Prostate gland (tissue), 2 donors: ENCODE results near the gene LARGE1.
"Not testable (repeated sequence)": the region's sequence is repeated elsewhere in the genome, so short reads cannot be mapped to it uniquely, and the experiment has no call there.

Experiments
- POLR2AphosphoS5 ChIP-seq: sonication (generic); formaldehyde crosslinking; IDR thresholded peaks from one replicate; pipeline ENCODE4 v1.6.1; 2017; ENCODE audit warnings: antibody characterized with exemption
- TF ChIP-seq, protein P1 (sequence below), 4 experiments: fragments of 200-600 bp in 2 of 4; fragments of 450-650 bp in 2 of 4; sonication (generic) in 2 of 4; IDR thresholded peaks; 1 replicate in 3 of 4; 2 replicates in 1 of 4; pipeline ENCODE4 v1.5.1; 2016 to 2019; ENCODE audit warnings: antibody characterized with exemption in 4 of 4, mild to moderate bottlenecking in 2 of 4, moderate library complexity in 2 of 4

DNA sequence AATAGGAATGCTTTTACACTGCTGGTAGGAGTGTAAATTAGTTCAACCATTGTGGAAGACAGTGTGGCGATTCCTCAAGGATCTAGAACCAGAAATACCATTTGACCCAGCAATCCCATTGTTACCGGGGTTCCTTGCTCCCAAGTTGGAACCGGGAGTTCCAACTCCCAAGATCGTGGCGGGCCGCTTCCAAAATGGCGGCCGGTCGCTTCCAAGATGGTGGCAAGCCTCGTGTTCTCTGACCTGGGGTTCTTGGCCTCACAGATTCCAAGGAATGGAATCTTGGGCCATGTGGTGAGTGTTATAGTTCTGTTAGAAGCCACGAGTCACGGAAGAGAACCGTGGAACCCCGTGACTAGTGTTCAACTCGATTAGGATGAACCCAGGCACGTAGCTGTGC lies 62.5 kb downstream of the LARGE1 start:
- TF ChIP-seq POLR2AphosphoS5, result not testable (repeated sequence)
- TF ChIP-seq, protein P1, sequence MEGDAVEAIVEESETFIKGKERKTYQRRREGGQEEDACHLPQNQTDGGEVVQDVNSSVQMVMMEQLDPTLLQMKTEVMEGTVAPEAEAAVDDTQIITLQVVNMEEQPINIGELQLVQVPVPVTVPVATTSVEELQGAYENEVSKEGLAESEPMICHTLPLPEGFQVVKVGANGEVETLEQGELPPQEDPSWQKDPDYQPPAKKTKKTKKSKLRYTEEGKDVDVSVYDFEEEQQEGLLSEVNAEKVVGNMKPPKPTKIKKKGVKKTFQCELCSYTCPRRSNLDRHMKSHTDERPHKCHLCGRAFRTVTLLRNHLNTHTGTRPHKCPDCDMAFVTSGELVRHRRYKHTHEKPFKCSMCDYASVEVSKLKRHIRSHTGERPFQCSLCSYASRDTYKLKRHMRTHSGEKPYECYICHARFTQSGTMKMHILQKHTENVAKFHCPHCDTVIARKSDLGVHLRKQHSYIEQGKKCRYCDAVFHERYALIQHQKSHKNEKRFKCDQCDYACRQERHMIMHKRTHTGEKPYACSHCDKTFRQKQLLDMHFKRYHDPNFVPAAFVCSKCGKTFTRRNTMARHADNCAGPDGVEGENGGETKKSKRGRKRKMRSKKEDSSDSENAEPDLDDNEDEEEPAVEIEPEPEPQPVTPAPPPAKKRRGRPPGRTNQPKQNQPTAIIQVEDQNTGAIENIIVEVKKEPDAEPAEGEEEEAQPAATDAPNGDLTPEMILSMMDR (IDR thresholded peaks at IDR 0.05), result not testable (repeated sequence)
